T47D (cell line): ENCODE results near the gene NEDD4L.

Experiments
- DNase-seq, 2 experiments: peaks; one replicate each; pipeline versions ENCODE4 v3.0.0 to v3.0.0-alpha.2; 2011 to 2012; ENCODE audit warnings: low read depth in 1 of 2, low spot score in 1 of 2
- JUND ChIP-seq: IDR thresholded peaks from 2 replicates; pipeline ENCODE4 v1.6.1; 2012; ENCODE audit warnings: low read depth
- in situ Hi-C: cut with HindIII; loops from 2 replicates; pipeline ENCODE4 v1.10.0; 2016; ENCODE audit warnings: low sequenced_read_pairs, low pct_unique_long_range_greater_than_20kb

Gene NEDD4L

GRCh38 chr18:58284699-58285448 lies 240.8 kb downstream of the NEDD4L start:
- no peak for TF ChIP-seq JUND
- DNase-seq, result no peak
- in situ Hi-C loops, result no loop called here

DNA sequence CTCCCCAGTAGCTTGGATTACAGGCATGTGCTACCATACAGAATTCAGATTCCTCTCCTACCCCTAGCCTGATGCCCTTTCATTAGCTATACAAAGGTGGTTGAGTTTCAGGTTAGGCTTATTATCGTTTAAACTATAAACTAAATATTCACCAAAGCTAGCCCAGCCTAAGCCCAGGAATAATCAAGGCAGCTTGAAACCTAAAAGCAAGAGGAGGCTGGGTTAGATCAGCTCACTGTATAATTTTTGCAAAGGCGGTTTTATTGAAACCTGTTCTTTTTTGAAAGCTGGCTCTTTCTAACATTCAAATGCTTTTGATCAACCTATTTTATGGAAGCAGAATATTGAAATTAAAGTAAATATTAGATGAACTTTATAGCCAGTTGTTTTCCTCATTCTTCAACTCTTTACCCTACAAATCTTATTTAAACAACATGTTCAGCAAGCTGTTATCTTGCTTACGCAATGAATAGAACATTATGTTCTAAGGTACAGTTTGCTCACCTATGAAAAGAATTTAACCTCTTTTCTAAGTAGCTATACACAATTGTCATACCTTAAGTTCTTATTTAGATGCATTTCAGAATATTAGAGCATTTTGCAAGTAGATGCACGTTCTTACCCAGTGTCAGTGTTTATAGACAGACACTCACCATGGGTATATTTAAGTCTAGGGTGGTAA lies 241.6 kb downstream of the NEDD4L start:
- no peak for TF ChIP-seq JUND
- DNase-seq, result no peak
- in situ Hi-C loops, result no loop called here

- no peak for DNase-seq
- no peak for TF ChIP-seq JUND
- in situ Hi-C loops, result no loop called here
Measured at GRCh38 chr18:58286632-58287352, 242.8 kb downstream of the NEDD4L start.

DNA sequence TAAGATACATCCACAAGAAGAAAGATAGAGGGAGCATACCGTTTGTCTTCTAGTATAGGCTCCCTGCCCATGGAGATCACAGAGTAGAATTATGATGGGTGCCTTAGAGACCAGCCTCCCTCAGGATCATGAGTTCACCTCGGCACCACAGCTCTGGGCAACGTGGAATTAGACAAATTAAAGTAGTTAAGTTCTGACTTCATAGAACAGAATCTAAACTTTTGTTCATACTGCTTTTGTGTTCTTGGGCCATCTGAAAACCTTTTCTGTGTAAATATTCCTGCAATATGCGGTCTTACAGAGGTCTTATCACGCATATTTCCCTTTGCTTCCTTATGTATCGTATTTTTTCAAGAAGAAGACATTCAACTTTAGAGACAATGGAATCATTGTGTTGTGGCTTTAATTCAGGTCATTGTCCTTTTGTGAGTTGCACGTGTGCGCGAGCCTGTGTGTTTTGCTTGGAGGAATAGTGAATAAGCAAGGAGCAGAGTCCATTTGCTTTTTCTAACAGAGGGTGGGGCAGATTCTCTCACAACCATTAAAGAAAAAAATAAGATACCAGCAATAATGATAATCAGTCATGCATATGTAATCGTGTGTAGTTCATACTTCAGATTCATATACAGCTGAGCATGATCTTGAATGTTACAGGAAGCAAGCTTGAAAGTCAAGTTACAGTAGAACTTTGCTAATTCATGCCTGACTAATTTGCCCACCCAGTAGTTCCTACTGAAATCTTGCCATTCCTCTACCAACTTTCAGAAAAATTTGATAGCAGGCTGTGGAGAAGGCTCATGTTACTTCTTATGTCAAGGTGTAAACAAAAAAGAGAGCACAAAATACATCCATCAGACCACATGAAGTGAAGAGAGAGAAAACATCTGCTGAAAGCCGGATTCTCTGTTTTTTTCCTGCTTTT lies 243.6 kb downstream of the NEDD4L start:
- no peak for DNase-seq
- in situ Hi-C loops, result no loop called here
- no peak for TF ChIP-seq JUND

- TF ChIP-seq JUND, result no peak
- DNase-seq, result no peak
- in situ Hi-C loops, result no loop called here
Measured at GRCh38 chr18:58288921-58289797, 245.1 kb downstream of the NEDD4L start.

GRCh38 chr18:58290116-58290695 lies 246.2 kb downstream of the NEDD4L start:
- in situ Hi-C loops, result no loop called here

GRCh38 chr18:58291131-58291530 lies 247.1 kb downstream of the NEDD4L start:
- in situ Hi-C loops, result no loop called here
- no peak for TF ChIP-seq JUND
- no peak for DNase-seq

More at GRCh38 chr18:58290116-58290695, 246.2 kb downstream of the NEDD4L start:
- TF ChIP-seq JUND, result no peak
- no peak for DNase-seq

GRCh38 chr18:58292638-58293037 lies 248.6 kb downstream of the NEDD4L start:
- no peak for DNase-seq
- TF ChIP-seq JUND, result no peak
- in situ Hi-C loops, result no loop called here

DNA sequence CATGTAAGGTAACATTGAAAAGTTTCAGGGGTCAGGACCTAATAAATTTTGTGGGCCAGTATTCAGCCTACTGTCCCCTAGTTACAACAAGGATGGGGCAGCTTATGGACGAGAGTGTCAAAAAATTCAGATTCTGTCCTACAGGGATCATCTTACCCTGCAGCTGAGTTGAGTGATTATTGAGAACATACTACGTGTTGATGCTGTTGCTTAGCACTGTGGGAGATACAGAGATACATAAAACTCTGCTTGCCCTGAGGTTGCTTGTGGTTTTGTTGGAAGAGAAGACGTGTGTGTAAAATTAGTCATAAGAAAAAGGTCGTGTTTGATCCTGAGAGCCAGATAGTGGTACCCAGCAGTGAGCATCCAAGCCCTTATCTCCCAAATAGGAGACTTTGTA lies 253.2 kb downstream of the NEDD4L start:
- DNase-seq, result no peak
- in situ Hi-C loops, result no loop called here
- TF ChIP-seq JUND, result no peak

- TF ChIP-seq JUND, result no peak
- in situ Hi-C loops, result no loop called here
- DNase-seq, result no peak
Measured at GRCh38 chr18:58298251-58299134, 254.5 kb downstream of the NEDD4L start.

DNA sequence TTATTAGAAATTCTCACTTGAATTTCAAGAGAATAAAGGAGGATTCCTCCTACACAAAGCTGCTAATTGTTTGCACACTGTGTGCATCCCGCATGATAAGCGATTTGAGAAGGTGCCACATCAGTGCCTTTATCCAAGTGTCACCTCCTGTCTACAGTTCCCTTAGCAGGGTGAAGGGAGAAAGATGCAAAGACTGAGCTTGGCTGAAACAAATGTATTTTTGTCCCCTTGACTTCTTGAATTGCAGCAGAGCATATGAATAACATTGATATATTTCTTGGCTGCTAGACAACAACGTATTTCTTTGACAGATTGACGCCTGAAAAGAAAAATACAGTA lies 255.1 kb downstream of the NEDD4L start:
- no peak for TF ChIP-seq JUND
- DNase-seq, result no peak
- in situ Hi-C loops, result no loop called here
